Trophoblast cell (in vitro differentiated cells and primary cell): Measurements from ENCODE around the gene ADAMTSL2.

ENCODE experiments used
- DNase-seq, 2 donors: peaks; one replicate each; pipeline ENCODE4 v3.0.0-alpha.2; 2016
- H2AFZ ChIP-seq: 2 replicates; pipeline ENCODE4 v1.6.1; 2013; ENCODE audit warnings: low read length, moderate library complexity, mild to moderate bottlenecking; ENCODE audit not compliant: insufficient read depth, poor library complexity
- H2AK5ac ChIP-seq: 2 replicates; pipeline ENCODE4 v1.6.1; 2013; ENCODE audit warnings: mild to moderate bottlenecking, low read length
- H2BK120ac ChIP-seq: 2 replicates; pipeline ENCODE4 v1.6.1; 2013; ENCODE audit warnings: low read length, mild to moderate bottlenecking, moderate library complexity; ENCODE audit not compliant: insufficient read depth, poor library complexity
- H2BK12ac ChIP-seq: 2 replicates; pipeline ENCODE4 v1.6.1; 2013; ENCODE audit warnings: mild to moderate bottlenecking, low read length, moderate library complexity
- H2BK5ac ChIP-seq: 2 replicates; pipeline ENCODE4 v1.6.1; 2013; ENCODE audit warnings: low read length, low read depth, moderate library complexity, mild to moderate bottlenecking; ENCODE audit not compliant: poor library complexity
- H3K14ac ChIP-seq: 2 replicates; pipeline ENCODE4 v1.6.1; 2013; ENCODE audit warnings: mild to moderate bottlenecking, low read length
- H3K18ac ChIP-seq: 2 replicates; pipeline ENCODE4 v1.6.1; 2013; ENCODE audit warnings: mild to moderate bottlenecking, low read length
- H3K23ac ChIP-seq: 2 replicates; pipeline ENCODE4 v1.6.1; 2013; ENCODE audit warnings: low read length
- H3K27ac ChIP-seq: 2 replicates; pipeline ENCODE4 v1.5.1; 2013; ENCODE audit warnings: low read depth, mild to moderate bottlenecking, inconsistent platforms, low read length, moderate library complexity
- H3K27me3 ChIP-seq: 2 replicates; pipeline ENCODE4 v1.6.1; 2013; ENCODE audit warnings: inconsistent platforms, mild to moderate bottlenecking, low read length, moderate library complexity; ENCODE audit not compliant: insufficient read depth
- H3K36me3 ChIP-seq, 2 experiments: 1 replicate in 1 of 2; 2 replicates in 1 of 2; pipeline ENCODE4 v1.6.1; 2013; ENCODE audit warnings: low read length in 2 of 2, mild to moderate bottlenecking in 2 of 2, moderate library complexity in 1 of 2; ENCODE audit not compliant: insufficient read depth in 2 of 2, control insufficient read depth in 1 of 2
- H3K4ac ChIP-seq: 2 replicates; pipeline ENCODE4 v1.6.1; 2013; ENCODE audit warnings: low read depth, mild to moderate bottlenecking, low read length, moderate library complexity
- H3K4me1 ChIP-seq, 2 experiments: 1 replicate in 1 of 2; 2 replicates in 1 of 2; pipeline ENCODE4 v1.6.1; 2013; ENCODE audit warnings: low read length in 2 of 2, mild to moderate bottlenecking in 2 of 2, moderate library complexity in 1 of 2; ENCODE audit not compliant: insufficient read depth in 2 of 2, control insufficient read depth in 1 of 2
- H3K4me2 ChIP-seq: 2 replicates; pipeline ENCODE4 v1.6.1; 2013; ENCODE audit warnings: inconsistent platforms, mild to moderate bottlenecking, low read length, moderate library complexity
- H3K4me3 ChIP-seq: 2 replicates; pipeline ENCODE4 v1.5.1; 2013; ENCODE audit warnings: mild to moderate bottlenecking, low read depth, low read length, inconsistent platforms
- H3K79me1 ChIP-seq: one replicate; pipeline ENCODE4 v1.6.1; 2013; ENCODE audit warnings: low read length
- H3K79me2 ChIP-seq: 2 replicates; pipeline ENCODE4 v1.6.1; 2013; ENCODE audit warnings: low read length, mild to moderate bottlenecking; ENCODE audit not compliant: control insufficient read depth, insufficient read depth, poor library complexity
- H3K9ac ChIP-seq: 2 replicates; pipeline ENCODE4 v1.6.1; 2013; ENCODE audit warnings: mild to moderate bottlenecking, low read length
- H3K9me3 ChIP-seq: 2 replicates; pipeline ENCODE4 v1.6.1; 2013; ENCODE audit warnings: low read depth, mild to moderate bottlenecking, control low read depth, inconsistent platforms, low read length; ENCODE audit not compliant: insufficient read depth
- H4K12ac ChIP-seq: 2 replicates; pipeline ENCODE4 v1.6.1; 2013; ENCODE audit warnings: low read depth, mild to moderate bottlenecking, low read length, moderate library complexity
- H4K8ac ChIP-seq: 2 replicates; pipeline ENCODE4 v1.6.1; 2013; ENCODE audit warnings: low read depth, mild to moderate bottlenecking, low read length, moderate library complexity
- H4K91ac ChIP-seq: one replicate; pipeline ENCODE4 v1.6.1; 2013; ENCODE audit warnings: low read depth, mild to moderate bottlenecking, low read length, moderate library complexity
- WGBS: extraction: QIAGEN DNeasy Blood & Tissue Kit; methylation state at CpG from one replicate; pipeline ENCODE4 v1.1.7; 2013; ENCODE audit warnings: missing lambda C conversion rate; ENCODE audit not compliant: insufficient read length, insufficient coverage; ENCODE audit errors: extremely low coverage; 5-methylcytosine and 5-hydroxymethylcytosine counted together

The ADAMTSL2 gene

DNA sequence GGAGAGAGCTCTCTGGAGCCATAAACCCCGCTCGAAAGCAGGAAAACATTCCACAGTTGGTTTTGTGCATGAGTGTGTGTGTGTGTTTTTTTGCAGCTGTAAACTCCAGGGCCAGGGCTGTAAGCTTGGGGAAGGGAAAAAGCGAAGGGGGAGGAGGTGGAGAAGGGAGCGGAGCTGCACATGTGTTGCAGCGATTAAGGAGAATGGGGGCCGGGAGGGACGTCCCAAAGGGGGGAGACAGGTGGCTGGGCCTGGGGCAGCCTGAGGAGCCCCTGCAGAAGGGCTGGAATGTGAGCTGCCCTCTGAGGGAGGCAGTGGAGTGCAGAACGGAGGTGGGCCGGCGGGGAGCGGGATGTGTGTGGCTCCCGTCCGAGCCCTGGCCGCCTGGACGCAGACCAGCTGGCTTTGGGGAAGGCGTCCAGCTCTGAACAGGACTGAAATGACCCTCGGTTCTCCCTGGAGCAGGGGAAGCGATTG is 7.0 kb upstream of the ADAMTSL2 start:
- H3K18ac ChIP-seq: no peak overlapping the region
- H3K79me2 ChIP-seq: no peaks in the 10 kb centered on the region
- peak overlapping the region; percentile 30 for H3K14ac ChIP-seq
- peak overlapping the region; percentile 9 for H2BK120ac ChIP-seq
- H4K8ac ChIP-seq: peak overlapping the region; percentile 24
- no peak overlapping the region for H3K4me3 ChIP-seq
- H4K91ac ChIP-seq: peak overlapping the region; percentile 70
- H3K4ac ChIP-seq: no peak overlapping the region
- H2BK5ac ChIP-seq: no peak overlapping the region
- no peak overlapping the region for H3K27ac ChIP-seq
- peaks cover 32 to 38% of the 10 kb centered on the region in 2 experiments for H3K4me1 ChIP-seq
- peak overlapping the region; percentile 8 for H3K4me2 ChIP-seq
- DNase-seq: no peak
- no CpG with 5 or more reads among the region's 18 CpGs for WGBS
- peaks cover 11% of the 10 kb centered on the region for H3K79me1 ChIP-seq
- H2AFZ ChIP-seq: no peak overlapping the region
- H3K36me3 ChIP-seq: no peaks in the 10 kb centered on the region
- H2AK5ac ChIP-seq: peak overlapping the region; percentile 42
- no peak overlapping the region for H3K23ac ChIP-seq
- H4K12ac ChIP-seq: no peak overlapping the region
- peak overlapping the region; percentile 55 for H2BK12ac ChIP-seq
- H3K9me3 ChIP-seq: no peaks in the 10 kb centered on the region
- H3K9ac ChIP-seq: no peak overlapping the region
- H3K27me3 ChIP-seq: no peaks in the 10 kb centered on the region

DNA sequence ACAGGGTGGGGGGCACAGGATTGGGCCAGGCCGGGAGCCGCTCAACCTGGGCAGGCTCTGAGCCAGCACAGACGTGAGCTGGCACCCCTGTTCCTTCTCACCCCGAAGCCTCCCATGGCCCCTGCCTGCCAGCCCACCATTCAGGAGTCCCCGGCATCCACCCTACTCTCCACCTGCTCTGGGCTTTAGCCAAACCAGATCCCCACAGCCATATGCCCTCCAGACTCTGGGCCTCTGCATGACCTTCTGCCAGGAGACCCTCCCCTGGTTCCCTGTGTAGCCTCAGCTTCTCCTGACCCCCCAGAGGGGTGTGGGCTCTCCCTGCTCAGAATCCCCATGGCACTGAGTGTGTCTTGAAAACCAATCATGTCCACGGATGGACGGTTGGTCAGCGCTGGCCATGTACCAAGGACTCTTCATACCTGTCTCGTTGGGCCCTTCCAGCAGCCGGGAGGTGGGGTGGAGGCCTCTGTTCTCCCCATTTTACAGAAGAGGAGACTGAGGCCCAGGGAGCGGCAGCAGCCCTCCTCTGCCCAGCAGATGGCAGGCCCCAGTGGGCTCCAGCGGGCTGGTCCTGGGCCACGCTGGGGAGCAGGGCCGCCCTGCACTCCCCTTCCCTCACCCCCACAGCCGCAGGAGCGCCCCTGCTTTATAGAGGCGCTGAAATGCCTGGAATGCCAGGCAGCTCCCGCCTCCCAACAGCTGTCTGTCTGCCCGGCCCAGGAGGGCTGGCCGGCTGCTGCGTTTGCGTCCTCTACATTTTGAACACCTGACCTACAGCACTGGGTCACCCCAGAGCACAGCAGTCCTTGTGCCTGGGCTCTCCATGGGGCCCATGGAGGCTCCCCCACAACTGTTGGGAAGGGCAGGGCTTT is 6.3 kb upstream of the ADAMTSL2 start:
- no peak overlapping the region for H3K4me3 ChIP-seq
- peak overlapping the region; percentile 9 for H2BK120ac ChIP-seq
- H3K27me3 ChIP-seq: no peaks in the 10 kb centered on the region
- no peak overlapping the region for H3K18ac ChIP-seq
- no peaks in the 10 kb centered on the region for H3K79me2 ChIP-seq
- no peaks in the 10 kb centered on the region for H3K36me3 ChIP-seq
- H3K4me1 ChIP-seq: peaks cover 32 to 38% of the 10 kb centered on the region in 2 experiments
- peaks cover 11% of the 10 kb centered on the region for H3K79me1 ChIP-seq
- peak overlapping the region; percentile 42 for H2AK5ac ChIP-seq
- peak overlapping the region; percentile 46 for H4K91ac ChIP-seq
- H3K23ac ChIP-seq: no peak overlapping the region
- H2BK5ac ChIP-seq: no peak overlapping the region
- no peak overlapping the region for H3K4ac ChIP-seq
- peak overlapping the region; percentile 24 for H4K8ac ChIP-seq
- no peak overlapping the region for H3K27ac ChIP-seq
- peak overlapping the region; percentile 30 for H3K14ac ChIP-seq
- H3K9me3 ChIP-seq: no peaks in the 10 kb centered on the region
- DNase-seq: no peak
- no peak overlapping the region for H4K12ac ChIP-seq
- H3K9ac ChIP-seq: no peak overlapping the region
- no CpG with 5 or more reads among the region's 22 CpGs for WGBS
- peak overlapping the region; percentile 55 for H2BK12ac ChIP-seq
- H2AFZ ChIP-seq: no peak overlapping the region
- no peak overlapping the region for H3K4me2 ChIP-seq

DNA sequence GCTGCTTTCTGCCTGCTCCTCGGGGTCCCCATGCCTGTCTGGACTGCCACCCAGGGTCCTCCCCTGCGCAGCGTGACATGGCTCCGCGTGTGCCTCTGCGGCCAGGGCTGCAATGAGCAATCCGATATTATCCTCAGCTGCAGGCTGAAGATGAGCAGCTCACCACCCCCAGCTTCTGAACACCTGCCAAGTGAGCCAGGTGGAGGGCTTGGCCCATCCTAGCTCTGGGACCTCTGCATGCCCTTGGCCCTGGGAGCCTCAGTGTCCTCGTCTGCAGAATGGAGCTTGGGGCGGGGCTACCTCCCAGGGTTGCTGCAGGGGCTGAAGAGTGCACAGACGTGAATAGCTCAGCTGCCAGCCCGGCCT is 5.6 kb upstream of the ADAMTSL2 start:
- Histone ChIP-seq H3K36me3 (no peaks in the 10 kb centered on the region), H3K4ac (no peak overlapping the region), H3K14ac (peak overlapping the region; percentile 3), H3K18ac (no peak overlapping the region), H2BK12ac (peak overlapping the region; percentile 20), H3K27me3 (no peaks in the 10 kb centered on the region), H2BK5ac (no peak overlapping the region), H4K12ac (no peak overlapping the region), H3K27ac (no peak overlapping the region), H2AK5ac (no peak overlapping the region), H3K4me3 (no peak overlapping the region), H4K8ac (no peak overlapping the region), H2AFZ (no peak overlapping the region), H3K79me1 (peaks cover 13% of the 10 kb centered on the region), H2BK120ac (no peak overlapping the region), H3K23ac (no peak overlapping the region), H3K4me2 (no peak overlapping the region), H3K9me3 (no peaks in the 10 kb centered on the region), H3K9ac (no peak overlapping the region), H4K91ac (peak overlapping the region; percentile 46), H3K4me1 (peaks cover 33 to 38% of the 10 kb centered on the region in 2 experiments), H3K79me2 (no peaks in the 10 kb centered on the region)
- no CpG with 5 or more reads among the region's 11 CpGs for WGBS
- no peak for DNase-seq

DNA sequence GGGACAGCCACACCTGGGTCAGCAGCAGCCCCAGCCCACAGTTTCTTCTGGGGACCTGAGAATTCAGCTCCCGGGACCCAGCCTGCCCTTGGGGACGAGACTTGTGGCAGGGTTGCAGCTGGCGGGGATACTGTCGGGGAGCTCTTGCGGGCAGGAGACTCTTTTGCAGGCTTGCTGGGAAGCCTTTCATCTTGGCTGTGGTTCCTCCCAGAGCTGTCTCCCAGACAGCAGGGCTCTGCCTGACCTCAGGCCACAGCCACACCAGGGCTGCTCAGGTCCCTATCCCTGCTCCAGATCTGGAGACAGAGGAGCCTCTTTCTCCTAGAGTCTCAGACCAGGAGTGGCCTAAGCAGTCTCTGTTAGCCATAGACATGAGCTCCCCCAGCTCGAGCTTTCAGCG is 5.0 kb upstream of the ADAMTSL2 start:
- no peaks in the 10 kb centered on the region for H3K79me2 ChIP-seq
- H4K12ac ChIP-seq: no peak overlapping the region
- H3K27ac ChIP-seq: no peak overlapping the region
- no peak overlapping the region for H3K4me2 ChIP-seq
- H2AK5ac ChIP-seq: no peak overlapping the region
- H2BK12ac ChIP-seq: no peak overlapping the region
- H4K8ac ChIP-seq: no peak overlapping the region
- H2AFZ ChIP-seq: no peak overlapping the region
- no peak overlapping the region for H3K4ac ChIP-seq
- peaks cover 37 to 42% of the 10 kb centered on the region in 2 experiments for H3K4me1 ChIP-seq
- H3K9ac ChIP-seq: no peak overlapping the region
- peak overlapping the region; percentile 26 for H3K14ac ChIP-seq
- no peak overlapping the region for H3K4me3 ChIP-seq
- H3K23ac ChIP-seq: no peak overlapping the region
- H4K91ac ChIP-seq: peak overlapping the region; percentile 46
- no peak overlapping the region for H2BK120ac ChIP-seq
- H3K27me3 ChIP-seq: no peaks in the 10 kb centered on the region
- no peak overlapping the region for H3K18ac ChIP-seq
- H3K36me3 ChIP-seq: no peaks in the 10 kb centered on the region
- no CpG with 5 or more reads among the region's 7 CpGs for WGBS
- H3K9me3 ChIP-seq: no peaks in the 10 kb centered on the region
- peaks cover 13% of the 10 kb centered on the region for H3K79me1 ChIP-seq
- no peak for DNase-seq
- no peak overlapping the region for H2BK5ac ChIP-seq
